Lower lobe of right lung (tissue), 2 donors: ENCODE measurements around the gene MPZL1. TPM values are rescaled to one million over a fixed set of nuclear protein-coding genes. Genes with fewer than 3 reads are reported as not detected.
A peak's percentile ranks its signal among the peaks of the same experiment; 100 is the strongest.

Experiments
- ATAC-seq, 2 donors: fragments of 200-7000 bp; cut with Tn5 transposase; one replicate each; pipeline ENCODE4 v1.9.1; 2020 to 2022; ENCODE audit warnings: mild to moderate bottlenecking in 2 of 2, moderate library complexity in 2 of 2
- DNase-seq: peaks from one replicate; pipeline ENCODE4 v3.0.0-alpha.2; 2020
- H3K27ac ChIP-seq: fragments of 200-600 bp; one replicate; pipeline ENCODE4 v1.8.0; 2022
- H3K27me3 ChIP-seq: fragments of 200-600 bp; one replicate; pipeline ENCODE4 v1.8.0; 2022; ENCODE audit warnings: low read depth
- H3K36me3 ChIP-seq: fragments of 200-600 bp; one replicate; pipeline ENCODE4 v1.8.0; 2022; ENCODE audit warnings: mild to moderate bottlenecking
- H3K4me1 ChIP-seq: fragments of 200-600 bp; one replicate; pipeline ENCODE4 v1.8.0; 2022
- H3K4me3 ChIP-seq: fragments of 200-600 bp; one replicate; pipeline ENCODE4 v1.8.0; 2022; ENCODE audit warnings: mild to moderate bottlenecking
- H3K9me3 ChIP-seq: fragments of 200-600 bp; one replicate; pipeline ENCODE4 v1.8.0; 2022
- CTCF ChIP-seq: fragments of 200-600 bp; IDR thresholded peaks from one replicate; pipeline ENCODE4 v1.8.0; 2022; ENCODE audit warnings: antibody characterized with exemption, mild to moderate bottlenecking
- intact Hi-C: fragments of 100-400 bp; cut with DNase I; formaldehyde crosslinking; loops from one replicate; pipeline ENCODE4 v1.11.0; 2022
- total RNA-seq: library from RNA; stranded (reverse); fragmentation: NEBNext Ultra II Directional; extraction: Animal tissue kit (Norgen Biotek cat#: 25700); gene quantifications from one replicate; pipeline ENCODE4 v1.2.1, GENCODE V29; 2021
- donor health status: DM: no; HTN: yes; CAD: no; lungs with severe emphysema.

MPZL1 gene
- total RNA-seq, 1 donor from 2014 or later, result 85.9 TPM

- peaks cover 23% of the 10 kb centered on the region for H3K4me1 ChIP-seq
- no peak overlapping the region for H3K27ac ChIP-seq
- intact Hi-C loops, result loop anchor here (10.0 kb wide), 1 partner anchor 83 kb away; no protein-coding TSS in a partner anchor
- peaks cover 42% of the 10 kb centered on the region for H3K36me3 ChIP-seq
- DNase-seq (no peak), ATAC-seq (peak; percentile 69 to 70)
- no peaks in the 10 kb centered on the region for H3K27me3 ChIP-seq
- H3K4me3 ChIP-seq, result no peak overlapping the region
- TF ChIP-seq CTCF, result peak; percentile 93
- H3K9me3 ChIP-seq, result no peaks in the 10 kb centered on the region
These were observed 33.8 kb upstream of the MPZL1 start for GRCh38 chr1:167687919-167688519.

- TF ChIP-seq CTCF, result no peak
- ATAC-seq (no peak), DNase-seq (no peak)
- peaks cover 53% of the 10 kb centered on the region for H3K36me3 ChIP-seq
- H3K4me3 ChIP-seq, result no peak overlapping the region
- H3K27ac ChIP-seq, result no peak overlapping the region
- H3K27me3 ChIP-seq, result no peaks in the 10 kb centered on the region
- H3K4me1 ChIP-seq, result peaks cover 11% of the 10 kb centered on the region
- H3K9me3 ChIP-seq, result no peaks in the 10 kb centered on the region
- intact Hi-C loops, result loop anchor here (10.0 kb wide), 1 partner anchor 85 kb away; no protein-coding TSS in a partner anchor
These were observed 32.2 kb upstream of the MPZL1 start for GRCh38 chr1:167689567-167689920.

GRCh38 chr1:167690053-167690452 is 31.7 kb upstream of the MPZL1 start:
- H3K4me1 ChIP-seq, result peaks cover 11% of the 10 kb centered on the region
- no peak for ATAC-seq
- no peaks in the 10 kb centered on the region for H3K27me3 ChIP-seq
- H3K27ac ChIP-seq, result no peak overlapping the region
- H3K9me3 ChIP-seq, result no peaks in the 10 kb centered on the region
- intact Hi-C loops, result no loop called here
- no peak for TF ChIP-seq CTCF
- DNase-seq, result no peak
- H3K4me3 ChIP-seq, result no peak overlapping the region
- peaks cover 57% of the 10 kb centered on the region for H3K36me3 ChIP-seq

- Histone ChIP-seq H3K9me3 (no peaks in the 10 kb centered on the region), H3K27ac (no peak overlapping the region), H3K4me3 (no peak overlapping the region), H3K4me1 (peaks cover 12% of the 10 kb centered on the region), H3K27me3 (no peaks in the 10 kb centered on the region), H3K36me3 (peaks cover 74% of the 10 kb centered on the region)
- no peak for DNase-seq
- intact Hi-C loops, result no loop called here
- no peak for ATAC-seq
- no peak for TF ChIP-seq CTCF
These were observed 28.2 kb upstream of the MPZL1 start for GRCh38 chr1:167693425-167694045.

- intact Hi-C loops, result no loop called here
- DNase-seq, result no peak
These were observed 27.1 kb upstream of the MPZL1 start for GRCh38 chr1:167694691-167695090.

More at GRCh38 chr1:167694691-167695090, 27.1 kb upstream of the MPZL1 start:
- Histone ChIP-seq H3K4me3 (no peak overlapping the region), H3K27ac (no peak overlapping the region), H3K4me1 (peaks cover 6% of the 10 kb centered on the region), H3K36me3 (peaks cover 83% of the 10 kb centered on the region), H3K27me3 (no peaks in the 10 kb centered on the region), H3K9me3 (no peaks in the 10 kb centered on the region)
- ATAC-seq, result no peak
- no peak for TF ChIP-seq CTCF
